HEK293 (cell line): Measurements from ENCODE around the gene COMMD8.

ENCODE experiments used
- CTCF ChIA-PET: fragments of 350-600 bp; formaldehyde crosslinking; extraction: SDS; loops from one replicate; lab custom pipeline; 2021; ENCODE audit warnings: antibody characterized with exemption; lab: Yijun Ruan, JAX
- POLR2A ChIA-PET: fragments of 300-600 bp; formaldehyde crosslinking; extraction: SDS; loops from one replicate; lab custom pipeline; 2020; ENCODE audit warnings: antibody characterized with exemption, inconsistent platforms; lab: Yijun Ruan, JAX
- H3K27ac ChIP-seq: fragments of 200-500 bp; sonication (Bioruptor generic); 2 replicates; pipeline ENCODE4 v1.5.1; 2014; ENCODE audit warnings: low read depth, low read length, control low read depth, inconsistent platforms; ENCODE audit errors: extremely low read depth
- H3K36me3 ChIP-seq, 2 experiments: fragments of 200-500 bp in 1 of 2; sonication (Bioruptor generic) in 1 of 2; 1 replicate in 1 of 2; 2 replicates in 1 of 2; pipeline ENCODE4 v1.5.1; 2014 to 2017; ENCODE audit warnings: inconsistent platforms in 2 of 2, low read length in 2 of 2; ENCODE audit not compliant: control insufficient read depth in 2 of 2, insufficient read depth in 1 of 2
- H3K4me1 ChIP-seq: fragments of 200-500 bp; sonication (Bioruptor generic); 2 replicates; pipeline ENCODE4 v1.5.1; 2014; ENCODE audit warnings: mild to moderate bottlenecking, low read length, inconsistent platforms; ENCODE audit not compliant: control insufficient read depth, insufficient read depth
- H3K4me3 ChIP-seq: 2 replicates; pipeline ENCODE4 v1.5.1; 2011; ENCODE audit warnings: low read depth, mild to moderate bottlenecking, control low read depth, low read length, moderate library complexity
- H3K9me3 ChIP-seq: fragments of 200-500 bp; sonication (Bioruptor generic); 2 replicates; pipeline ENCODE4 v1.5.1; 2014; ENCODE audit warnings: low read depth, low read length, inconsistent platforms; ENCODE audit not compliant: control insufficient read depth, insufficient read depth
- IKZF3 ChIP-seq: fragments of 450-650 bp; IDR thresholded peaks from 2 replicates; pipeline ENCODE4 v1.5.0; 2018; ENCODE audit warnings: missing biosample characterization, mild to moderate bottlenecking, missing genetic modification characterization, moderate library complexity
- RBAK ChIP-seq: fragments of 450-650 bp; formaldehyde crosslinking; IDR thresholded peaks from 2 replicates; pipeline ENCODE4 v1.5.1; 2016; ENCODE audit warnings: missing biosample characterization, missing genetic modification characterization
- SALL2 ChIP-seq: fragments of 450-650 bp; formaldehyde crosslinking; IDR thresholded peaks from 2 replicates; pipeline ENCODE4 v1.5.0; 2017; ENCODE audit warnings: missing biosample characterization, mild to moderate bottlenecking, missing genetic modification characterization, borderline replicate concordance
- SCRT2 ChIP-seq: fragments of 450-650 bp; formaldehyde crosslinking; IDR thresholded peaks from 2 replicates; pipeline ENCODE4 v1.5.1; 2016; ENCODE audit warnings: missing biosample characterization, missing genetic modification characterization
- TSHZ1 ChIP-seq: fragments of 450-650 bp; formaldehyde crosslinking; IDR thresholded peaks from 2 replicates; pipeline ENCODE4 v1.5.1; 2016; ENCODE audit warnings: missing biosample characterization, missing genetic modification characterization, borderline replicate concordance
- YY1 ChIP-seq: fragments of 450-650 bp; formaldehyde crosslinking; IDR thresholded peaks from 2 replicates; pipeline ENCODE4 v1.5.1; 2018; ENCODE audit warnings: missing biosample characterization, missing genetic modification characterization
- ZBTB21 ChIP-seq: fragments of 450-650 bp; formaldehyde crosslinking; IDR thresholded peaks from 2 replicates; pipeline ENCODE4 v1.5.1; 2017; ENCODE audit warnings: missing biosample characterization, missing genetic modification characterization
- ZFP37 ChIP-seq: fragments of 450-650 bp; formaldehyde crosslinking; IDR thresholded peaks from 2 replicates; pipeline ENCODE4 v1.5.1; 2016; ENCODE audit warnings: missing biosample characterization, missing genetic modification characterization
- ZNF121 ChIP-seq: fragments of 450-650 bp; formaldehyde crosslinking; IDR thresholded peaks from 2 replicates; pipeline ENCODE4 v1.5.1; 2016; ENCODE audit warnings: missing biosample characterization, missing genetic modification characterization
- ZNF133 ChIP-seq: fragments of 450-650 bp; formaldehyde crosslinking; IDR thresholded peaks from 2 replicates; pipeline ENCODE4 v1.5.1; 2016; ENCODE audit warnings: missing biosample characterization, missing genetic modification characterization
- ZNF2 ChIP-seq: fragments of 450-650 bp; formaldehyde crosslinking; IDR thresholded peaks from 2 replicates; pipeline ENCODE4 v1.5.1; 2016; ENCODE audit warnings: missing biosample characterization, missing genetic modification characterization
- ZNF26 ChIP-seq: fragments of 450-650 bp; formaldehyde crosslinking; IDR thresholded peaks from 2 replicates; pipeline ENCODE4 v1.5.1; 2016; ENCODE audit warnings: missing biosample characterization, missing genetic modification characterization
- ZNF560 ChIP-seq: fragments of 450-650 bp; formaldehyde crosslinking; IDR thresholded peaks from 2 replicates; pipeline ENCODE4 v1.5.1; 2017; ENCODE audit warnings: missing biosample characterization, missing genetic modification characterization, borderline replicate concordance
- ZNF677 ChIP-seq: fragments of 450-650 bp; IDR thresholded peaks from 2 replicates; pipeline ENCODE4 v1.5.0; 2018; ENCODE audit warnings: missing biosample characterization, mild to moderate bottlenecking, missing genetic modification characterization, moderate library complexity
- ZNF776 ChIP-seq: fragments of 450-650 bp; formaldehyde crosslinking; IDR thresholded peaks from 2 replicates; pipeline ENCODE4 v1.5.0; 2017; ENCODE audit warnings: missing biosample characterization, missing genetic modification characterization, borderline replicate concordance
- TF ChIP-seq, protein P1 (sequence below): fragments of 450-650 bp; formaldehyde crosslinking; IDR thresholded peaks from 2 replicates; pipeline ENCODE4 v1.5.1; 2016; ENCODE audit warnings: missing biosample characterization, missing genetic modification characterization
- TF ChIP-seq, protein P2 (sequence below): fragments of 450-650 bp; formaldehyde crosslinking; IDR thresholded peaks from 2 replicates; pipeline ENCODE4 v1.5.1; 2017; ENCODE audit warnings: missing biosample characterization, missing genetic modification characterization
- TF ChIP-seq, protein P3 (sequence below): IDR thresholded peaks from 2 replicates; pipeline ENCODE4 v1.6.1; 2011; ENCODE audit warnings: mild to moderate bottlenecking, low read depth, low read length, borderline replicate concordance
- TF ChIP-seq, protein P4 (sequence below): fragments of 450-650 bp; IDR thresholded peaks from 2 replicates; pipeline ENCODE4 v1.5.1; 2018; ENCODE audit warnings: missing biosample characterization, missing genetic modification characterization

The COMMD8 gene

DNA sequence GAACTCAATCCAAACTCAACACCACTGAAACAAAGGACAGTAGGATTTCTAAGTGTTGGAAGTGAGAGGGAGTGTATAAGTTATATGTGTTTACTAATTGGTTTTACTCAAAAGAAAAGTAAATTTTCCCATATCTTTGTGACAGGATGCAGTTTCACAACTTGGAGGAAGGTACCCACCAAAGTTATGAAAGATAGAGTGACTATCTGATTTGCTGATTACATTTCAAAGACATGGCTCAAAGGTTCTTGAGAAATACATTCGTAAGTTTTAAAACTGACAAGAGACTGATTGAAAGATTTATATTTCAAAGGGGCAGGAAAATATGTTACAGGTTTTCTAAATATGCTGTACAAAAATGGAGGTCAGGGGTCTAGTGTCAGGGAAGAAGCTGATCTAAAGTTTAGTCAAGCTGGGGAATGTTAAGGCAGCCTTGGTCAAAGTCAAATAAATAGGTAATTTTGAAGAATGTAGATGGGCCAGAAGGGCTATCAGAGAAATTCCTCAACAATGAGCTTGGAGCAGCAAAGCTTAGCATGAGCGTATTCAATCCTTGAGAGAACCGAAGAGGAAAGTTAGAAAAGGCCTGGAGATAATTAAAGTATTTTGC, 9.7 kb upstream of the COMMD8 start:
- no peaks in the 10 kb centered on the region for H3K9me3 ChIP-seq
- H3K36me3 ChIP-seq, result no peaks in the 10 kb centered on the region
- POLR2A ChIA-PET, result interaction anchor here (0.7 kb wide), 1 partner anchor 15 kb away, joined by 5 read pairs; no protein-coding TSS in a partner anchor
- TF ChIP-seq ZNF560 (tag by site-specific recombination) (no peak), YY1 (no peak), ZNF26 (tag by site-specific recombination) (no peak), ZNF121 (tag by site-specific recombination) (no peak), SALL2 (no peak), IKZF3 (no peak), ZNF677 (no peak), TSHZ1 (tag by site-specific recombination) (no peak), SCRT2 (tag by site-specific recombination) (no peak)
- TF ChIP-seq, protein P1, sequence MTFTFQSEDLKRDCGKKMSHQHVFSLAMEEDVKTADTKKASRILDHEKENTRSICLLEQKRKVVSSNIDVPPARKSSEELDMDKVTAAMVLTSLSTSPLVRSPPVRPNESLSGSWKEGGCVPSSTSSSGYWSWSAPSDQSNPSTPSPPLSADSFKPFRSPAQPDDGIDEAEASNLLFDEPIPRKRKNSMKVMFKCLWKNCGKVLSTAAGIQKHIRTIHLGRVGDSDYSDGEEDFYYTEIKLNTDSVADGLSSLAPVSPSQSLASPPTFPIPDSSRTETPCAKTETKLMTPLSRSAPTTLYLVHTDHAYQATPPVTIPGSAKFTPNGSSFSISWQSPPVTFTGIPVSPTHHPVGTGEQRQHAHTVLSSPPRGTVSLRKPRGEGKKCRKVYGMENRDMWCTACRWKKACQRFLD (tag by site-specific recombination), result no peak
- TF ChIP-seq, protein P2, sequence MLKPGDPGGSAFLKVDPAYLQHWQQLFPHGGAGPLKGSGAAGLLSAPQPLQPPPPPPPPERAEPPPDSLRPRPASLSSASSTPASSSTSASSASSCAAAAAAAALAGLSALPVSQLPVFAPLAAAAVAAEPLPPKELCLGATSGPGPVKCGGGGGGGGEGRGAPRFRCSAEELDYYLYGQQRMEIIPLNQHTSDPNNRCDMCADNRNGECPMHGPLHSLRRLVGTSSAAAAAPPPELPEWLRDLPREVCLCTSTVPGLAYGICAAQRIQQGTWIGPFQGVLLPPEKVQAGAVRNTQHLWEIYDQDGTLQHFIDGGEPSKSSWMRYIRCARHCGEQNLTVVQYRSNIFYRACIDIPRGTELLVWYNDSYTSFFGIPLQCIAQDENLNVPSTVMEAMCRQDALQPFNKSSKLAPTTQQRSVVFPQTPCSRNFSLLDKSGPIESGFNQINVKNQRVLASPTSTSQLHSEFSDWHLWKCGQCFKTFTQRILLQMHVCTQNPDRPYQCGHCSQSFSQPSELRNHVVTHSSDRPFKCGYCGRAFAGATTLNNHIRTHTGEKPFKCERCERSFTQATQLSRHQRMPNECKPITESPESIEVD (tag by site-specific recombination), result no peak
- TF ChIP-seq, all 188 proteins: peak for 0
- Histone ChIP-seq H3K4me1 (no peaks in the 10 kb centered on the region), H3K27ac (no peak overlapping the region), H3K4me3 (no peak overlapping the region)
- CTCF ChIA-PET, result interaction anchor here (0.8 kb wide), 1 partner anchor 11 kb away, joined by 4 read pairs; no protein-coding TSS in a partner anchor

- CTCF ChIA-PET, result no interaction called here
- Histone ChIP-seq H3K4me3 (no peak overlapping the region), H3K9me3 (no peaks in the 10 kb centered on the region), H3K4me1 (no peaks in the 10 kb centered on the region), H3K27ac (no peak overlapping the region), H3K36me3 (no peaks in the 10 kb centered on the region)
- TF ChIP-seq ZNF2 (tag by site-specific recombination) (no peak), RBAK (tag by site-specific recombination) (no peak), ZBTB21 (tag by site-specific recombination) (no peak), ZNF776 (tag by site-specific recombination) (no peak), ZNF133 (tag by site-specific recombination) (no peak), ZFP37 (tag by site-specific recombination) (no peak)
- TF ChIP-seq, protein P3, sequence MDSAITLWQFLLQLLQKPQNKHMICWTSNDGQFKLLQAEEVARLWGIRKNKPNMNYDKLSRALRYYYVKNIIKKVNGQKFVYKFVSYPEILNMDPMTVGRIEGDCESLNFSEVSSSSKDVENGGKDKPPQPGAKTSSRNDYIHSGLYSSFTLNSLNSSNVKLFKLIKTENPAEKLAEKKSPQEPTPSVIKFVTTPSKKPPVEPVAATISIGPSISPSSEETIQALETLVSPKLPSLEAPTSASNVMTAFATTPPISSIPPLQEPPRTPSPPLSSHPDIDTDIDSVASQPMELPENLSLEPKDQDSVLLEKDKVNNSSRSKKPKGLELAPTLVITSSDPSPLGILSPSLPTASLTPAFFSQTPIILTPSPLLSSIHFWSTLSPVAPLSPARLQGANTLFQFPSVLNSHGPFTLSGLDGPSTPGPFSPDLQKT, result no peak
- TF ChIP-seq, protein P4, sequence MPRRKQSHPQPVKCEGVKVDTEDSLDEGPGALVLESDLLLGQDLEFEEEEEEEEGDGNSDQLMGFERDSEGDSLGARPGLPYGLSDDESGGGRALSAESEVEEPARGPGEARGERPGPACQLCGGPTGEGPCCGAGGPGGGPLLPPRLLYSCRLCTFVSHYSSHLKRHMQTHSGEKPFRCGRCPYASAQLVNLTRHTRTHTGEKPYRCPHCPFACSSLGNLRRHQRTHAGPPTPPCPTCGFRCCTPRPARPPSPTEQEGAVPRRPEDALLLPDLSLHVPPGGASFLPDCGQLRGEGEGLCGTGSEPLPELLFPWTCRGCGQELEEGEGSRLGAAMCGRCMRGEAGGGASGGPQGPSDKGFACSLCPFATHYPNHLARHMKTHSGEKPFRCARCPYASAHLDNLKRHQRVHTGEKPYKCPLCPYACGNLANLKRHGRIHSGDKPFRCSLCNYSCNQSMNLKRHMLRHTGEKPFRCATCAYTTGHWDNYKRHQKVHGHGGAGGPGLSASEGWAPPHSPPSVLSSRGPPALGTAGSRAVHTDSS (tag by site-specific recombination), result no peak
- POLR2A ChIA-PET, result no interaction called here
Observed at GRCh38 chr4:47471591-47471990, 8.1 kb upstream of the COMMD8 start.
